ENCODE measurements around the gene NKX2-2.

Gene NKX2-2

DNA sequence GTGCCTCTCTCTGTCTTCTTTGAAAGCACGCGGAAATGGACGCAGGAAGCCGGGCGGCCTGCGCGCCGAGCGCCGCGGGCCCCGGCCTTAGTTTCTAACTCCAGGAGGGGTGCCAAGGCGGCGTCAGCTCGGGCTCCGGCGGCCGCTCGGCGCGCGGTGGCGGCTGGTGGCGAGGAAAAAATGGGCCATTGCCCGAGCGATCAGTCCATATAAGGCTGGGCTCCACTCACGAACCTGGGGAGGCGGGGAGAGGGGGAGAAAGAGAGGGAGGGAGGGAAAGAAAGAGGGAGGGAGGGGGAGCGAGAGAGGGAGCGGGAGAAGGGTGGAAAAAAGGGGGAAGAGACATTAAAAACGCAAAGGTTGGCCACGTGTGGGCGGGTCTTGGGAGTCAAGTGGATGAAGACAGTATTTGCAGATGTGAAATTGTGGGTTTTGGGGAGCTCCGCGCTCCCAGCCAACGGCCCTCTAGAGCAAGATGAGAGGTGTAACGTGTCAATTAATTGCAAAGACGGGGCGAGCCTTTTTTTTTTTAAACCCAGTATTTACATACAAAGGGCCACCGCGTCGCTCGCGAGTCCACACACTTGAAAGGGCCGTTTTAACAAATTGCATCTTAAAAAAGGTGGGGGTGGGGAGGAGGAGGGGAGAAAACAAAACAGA, at the start of gene NKX2-2:
TSS of gene NKX2-2 (minus strand) at position 184 of the 660 bp plus-strand sequence. CDS start 395 bp downstream, outside the sequence.
- DNase-seq (ENCODE audit: low read depth in 2 of 2), result no peak

DNA sequence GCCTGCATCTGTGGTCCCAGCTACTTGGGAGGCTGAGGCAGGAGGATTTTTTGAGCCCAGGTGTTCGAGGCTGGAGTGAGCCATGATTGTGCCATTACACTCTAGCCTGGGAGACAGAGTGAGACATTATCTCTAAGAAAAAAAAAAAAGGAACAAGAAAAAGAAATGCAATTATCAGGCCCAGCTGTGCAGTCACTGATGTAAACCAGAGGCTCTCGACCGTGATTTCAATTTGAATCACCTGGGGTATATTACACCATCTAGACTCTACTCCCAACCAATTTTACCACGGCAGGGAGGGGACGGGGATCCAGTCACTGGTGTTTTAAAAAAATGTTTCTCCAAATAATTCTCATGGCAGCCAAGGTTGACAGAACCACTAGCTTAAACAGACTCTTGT, 48.8 kb upstream of the NKX2-2 start:
- DNase-seq (ENCODE audit: low read depth in 2 of 2), result no peak

DNA sequence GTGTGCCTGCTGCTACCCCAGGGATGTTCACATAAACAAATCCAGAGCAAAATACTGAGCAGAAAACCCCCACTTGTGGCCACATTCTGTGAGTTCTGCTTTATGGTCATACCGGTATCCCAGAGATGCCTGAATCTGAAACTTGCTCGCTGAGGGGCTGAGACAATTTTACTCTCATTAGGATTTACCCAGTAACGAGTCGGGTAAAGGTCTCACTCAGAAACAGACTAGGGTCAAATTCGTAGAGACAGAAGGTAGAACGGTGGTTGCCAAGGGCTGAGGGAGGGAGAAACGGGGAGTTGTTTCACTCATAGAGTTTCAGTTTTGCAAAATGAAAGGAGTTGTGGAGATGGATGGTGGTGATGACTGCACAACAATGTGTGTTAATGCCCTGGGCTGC, 45.4 kb upstream of the NKX2-2 start:
- no peak for DNase-seq (ENCODE audit: low read depth in 2 of 2)

DNA sequence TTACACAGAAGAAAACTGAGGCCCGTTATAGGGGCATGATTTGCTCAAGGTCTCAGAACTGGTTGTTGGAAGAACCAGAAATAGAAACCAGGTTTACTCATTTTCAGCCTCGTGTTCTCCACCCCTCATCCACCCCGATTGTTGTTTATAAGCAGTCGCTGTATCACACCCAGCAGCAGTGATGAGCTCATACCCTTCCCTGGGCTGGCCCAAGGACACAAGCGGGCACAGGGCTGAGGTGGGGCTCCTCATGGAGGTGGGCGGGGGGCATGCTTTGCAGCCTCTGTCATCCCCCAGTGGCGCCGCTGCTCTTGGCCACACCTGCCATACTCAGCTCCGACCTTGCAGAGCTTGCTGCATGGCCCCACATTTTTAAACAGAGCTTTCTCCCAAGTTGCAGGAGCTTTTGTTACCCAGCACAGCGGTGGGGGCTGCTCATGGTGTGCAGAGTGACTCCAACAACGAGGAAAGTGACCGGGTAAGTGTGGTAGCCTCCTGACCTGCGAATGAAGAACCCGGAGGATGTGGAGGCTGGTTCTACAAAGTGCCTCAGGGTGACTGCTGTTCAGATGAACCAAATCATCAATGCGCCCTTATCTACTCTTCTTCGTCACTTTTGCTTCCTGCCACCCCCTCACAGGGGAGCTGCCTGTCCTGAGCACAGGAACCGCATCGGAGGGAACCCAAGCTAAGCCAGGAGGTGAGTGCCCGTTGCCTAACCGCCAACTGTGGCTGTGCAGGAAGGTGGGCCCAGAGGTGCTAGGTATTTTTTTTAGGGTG, 43.6 kb upstream of the NKX2-2 start:
- DNase-seq (ENCODE audit: low read depth in 2 of 2), result no peak

DNA sequence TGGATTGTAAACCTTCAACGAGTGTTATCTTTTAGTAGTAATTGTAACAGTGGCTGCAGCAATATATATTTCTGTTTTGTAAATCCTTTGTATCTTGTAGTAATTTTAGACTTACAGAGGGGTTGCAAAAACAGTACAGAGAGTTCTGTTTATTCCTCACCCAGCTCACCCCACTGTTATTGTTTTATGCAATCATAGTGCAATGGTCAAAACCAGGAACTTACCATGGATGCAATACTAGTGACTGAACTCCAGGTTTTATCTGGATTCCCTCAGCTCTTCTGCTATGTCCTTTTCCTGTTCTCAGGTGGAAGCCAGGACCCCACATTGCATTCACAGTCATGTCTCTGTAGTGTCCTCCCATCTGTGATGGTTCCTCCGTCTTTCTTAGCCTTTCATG, 42.5 kb upstream of the NKX2-2 start:
- DNase-seq (ENCODE audit: low read depth in 2 of 2), result no peak

DNA sequence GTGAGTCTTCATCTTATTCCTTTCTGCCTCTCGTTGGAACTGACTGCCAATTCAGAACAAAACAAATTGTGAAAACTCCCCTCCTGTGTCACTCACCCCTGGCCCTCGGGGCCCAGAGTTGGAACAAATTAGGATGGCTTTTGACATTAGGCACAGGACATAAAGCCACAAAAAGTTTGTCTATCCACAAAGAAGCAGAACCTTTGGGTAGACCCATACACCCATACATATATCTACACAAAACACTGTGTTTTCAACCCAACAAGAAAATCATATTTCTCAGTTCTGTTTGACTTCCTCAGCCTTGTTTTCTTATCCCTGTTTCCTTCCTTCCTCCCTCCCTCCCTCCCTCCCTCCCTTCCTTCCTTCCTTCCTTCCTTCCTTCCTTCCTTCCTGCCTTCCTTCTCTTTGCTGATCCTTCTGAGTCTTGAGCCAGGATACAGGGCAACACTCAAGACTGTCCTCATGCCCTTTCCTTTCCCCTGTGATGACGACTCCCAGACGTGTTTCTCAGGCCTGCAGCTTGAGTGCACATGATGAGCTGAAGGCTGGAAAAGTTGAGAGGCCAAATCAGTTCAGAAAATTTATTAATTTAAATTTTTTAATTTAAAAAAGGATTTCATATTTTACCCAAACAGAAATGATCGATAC, 41.7 kb upstream of the NKX2-2 start:
- DNase-seq (ENCODE audit: low read depth in 2 of 2), result no peak

DNA sequence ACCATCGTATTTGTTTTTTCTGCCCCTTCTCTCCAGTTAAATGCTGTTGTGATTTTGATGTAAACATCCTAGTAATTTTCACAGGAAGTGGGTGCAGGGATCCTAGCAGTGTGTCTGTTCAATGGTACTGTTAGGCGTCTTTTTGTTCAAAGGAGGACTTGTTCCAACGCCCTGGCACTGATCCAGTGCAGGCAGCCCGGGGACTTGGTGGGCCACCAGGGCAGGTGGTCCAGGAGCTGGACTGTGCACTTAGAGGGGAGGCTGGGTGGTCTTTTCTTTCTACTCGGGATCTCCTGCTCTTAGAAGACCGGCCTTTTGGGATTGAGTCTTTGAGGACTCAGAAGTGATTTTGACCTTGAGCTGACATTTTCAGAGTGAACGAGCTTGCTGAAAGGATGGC, 41.1 kb upstream of the NKX2-2 start:
- no peak for DNase-seq (ENCODE audit: low read depth in 2 of 2)

DNA sequence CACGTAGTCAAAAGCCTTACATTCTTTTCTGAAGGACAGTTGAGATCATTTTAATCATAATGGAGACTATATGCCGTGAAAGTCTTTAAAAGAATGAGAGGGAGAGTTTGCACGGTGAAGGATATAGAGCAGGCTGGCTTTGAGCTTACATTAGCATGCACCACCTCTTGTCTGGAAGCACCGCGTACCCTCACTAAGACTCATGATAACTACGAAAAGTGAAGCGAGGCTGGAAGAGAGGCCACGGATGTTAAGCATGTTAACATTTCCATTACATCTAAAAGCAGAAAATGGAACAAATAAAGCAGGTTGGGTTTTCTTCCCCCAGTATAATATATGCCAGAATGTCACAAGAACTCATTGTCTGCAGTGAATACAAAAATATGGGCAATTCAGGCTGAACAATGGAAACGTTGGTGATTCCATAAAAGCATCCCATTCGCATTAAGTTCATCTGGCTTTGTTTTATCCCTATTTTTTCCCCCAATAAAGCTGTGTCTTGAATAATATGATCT, 40.6 kb upstream of the NKX2-2 start:
- DNase-seq (ENCODE audit: low read depth in 2 of 2), result no peak

DNA sequence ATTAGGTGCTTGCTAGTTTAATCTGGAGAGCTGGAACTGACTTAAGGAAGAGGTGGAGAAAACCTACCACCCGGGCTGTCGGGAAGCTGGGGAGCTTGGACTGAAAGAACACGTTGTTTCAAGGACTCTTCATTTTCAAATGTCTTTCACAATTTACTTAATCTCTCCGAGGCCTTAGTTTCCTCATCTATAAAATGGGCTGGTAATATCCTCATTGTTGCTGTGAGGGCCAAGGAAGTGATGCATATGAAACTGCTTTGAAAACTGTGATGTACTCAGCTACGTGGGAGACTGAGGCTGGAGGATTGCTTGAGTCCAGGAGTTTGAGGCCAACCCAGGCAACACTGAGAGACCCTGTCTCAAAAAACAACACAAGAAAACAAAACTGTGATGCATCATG, 36.7 kb upstream of the NKX2-2 start:
- DNase-seq (ENCODE audit: low read depth in 2 of 2), result no peak

DNA sequence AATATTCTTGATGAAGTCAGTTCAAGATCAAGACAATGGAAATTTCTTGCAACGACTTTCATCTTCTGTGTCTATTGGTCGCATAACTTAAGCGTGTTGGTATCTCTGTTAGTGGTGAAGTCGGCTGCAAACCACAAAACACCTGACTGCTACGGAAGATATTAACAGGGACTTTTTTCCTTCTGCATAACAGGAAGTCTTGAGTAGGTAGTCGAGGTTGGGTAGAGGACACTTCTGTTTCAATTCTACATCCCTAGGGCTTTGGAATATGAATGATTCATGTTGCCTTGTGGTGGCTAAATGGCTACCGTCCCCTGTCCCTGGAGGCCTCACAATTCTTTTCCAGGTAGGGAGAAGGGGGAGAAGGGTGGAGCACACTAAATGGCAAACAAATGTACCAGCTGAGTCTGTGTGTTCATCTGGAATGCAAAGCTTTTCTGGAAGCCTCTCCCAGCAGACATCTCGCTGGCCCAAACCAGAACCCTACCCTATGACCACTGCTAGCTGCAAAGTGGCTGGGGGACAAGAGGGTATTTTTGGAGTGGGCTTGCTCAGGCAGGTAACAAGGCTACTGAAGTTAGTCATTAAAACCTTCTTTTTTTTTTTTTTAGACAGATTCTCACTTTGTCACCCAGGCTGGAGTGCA, 34.6 kb upstream of the NKX2-2 start:
- peak; percentile 15 to 19 for DNase-seq (ENCODE audit: low read depth in 2 of 2)

DNA sequence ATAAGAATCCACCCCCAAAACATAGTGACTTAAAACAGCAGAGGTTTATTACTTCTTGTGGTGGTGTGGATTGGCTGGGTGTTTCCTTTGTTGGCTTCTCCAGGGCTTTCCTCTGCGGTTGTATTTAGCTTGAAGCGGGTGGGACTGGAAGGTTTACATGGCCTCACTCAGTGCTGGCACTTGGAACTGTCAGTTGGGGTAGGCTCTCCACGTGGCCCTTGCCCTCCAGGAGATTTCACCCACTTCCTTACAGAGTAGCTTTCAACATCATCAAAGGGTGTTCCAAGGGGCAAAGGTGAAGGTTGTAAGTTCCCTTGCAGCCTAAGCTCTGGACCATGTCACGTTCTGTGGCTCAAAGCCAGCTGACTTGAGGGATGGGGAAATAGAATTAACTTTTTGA, 32.5 kb upstream of the NKX2-2 start:
- no peak for DNase-seq (ENCODE audit: low read depth in 2 of 2)

DNA sequence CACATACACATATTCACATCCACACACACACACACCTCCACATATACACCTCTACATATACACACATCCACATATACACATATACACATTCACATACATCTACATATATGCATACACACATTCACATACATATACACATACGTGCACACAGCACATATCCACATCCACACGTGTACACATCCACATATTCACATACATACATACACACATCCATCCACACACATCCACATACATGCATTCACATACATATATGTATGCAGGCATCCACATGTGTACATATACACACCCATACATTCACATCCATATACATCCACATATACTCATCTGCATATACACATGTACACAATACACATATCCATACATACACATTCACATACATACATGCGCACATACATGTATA, 25.6 kb upstream of the NKX2-2 start:
- DNase-seq (ENCODE audit: low read depth in 2 of 2), result no peak

DNA sequence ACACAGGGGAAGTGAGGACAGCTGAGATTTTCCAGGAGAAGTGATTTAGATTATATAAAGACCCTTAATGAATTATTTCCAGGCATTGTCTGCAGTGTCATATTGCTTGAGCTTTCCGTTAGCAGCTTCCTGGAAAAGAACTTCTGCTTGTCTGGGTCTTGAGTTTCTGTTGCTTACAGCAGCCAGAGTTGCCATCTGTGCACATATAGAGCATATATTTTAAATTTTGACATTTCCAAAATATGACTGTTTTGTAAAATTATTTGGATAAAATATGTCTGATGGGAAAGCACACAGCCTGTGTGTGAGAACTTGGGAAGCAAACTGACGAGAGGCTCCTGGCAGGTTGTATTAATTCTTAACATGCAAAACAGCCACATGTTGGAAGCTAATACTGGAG, 21.0 kb upstream of the NKX2-2 start:
- no peak for DNase-seq (ENCODE audit: low read depth in 2 of 2)

DNA sequence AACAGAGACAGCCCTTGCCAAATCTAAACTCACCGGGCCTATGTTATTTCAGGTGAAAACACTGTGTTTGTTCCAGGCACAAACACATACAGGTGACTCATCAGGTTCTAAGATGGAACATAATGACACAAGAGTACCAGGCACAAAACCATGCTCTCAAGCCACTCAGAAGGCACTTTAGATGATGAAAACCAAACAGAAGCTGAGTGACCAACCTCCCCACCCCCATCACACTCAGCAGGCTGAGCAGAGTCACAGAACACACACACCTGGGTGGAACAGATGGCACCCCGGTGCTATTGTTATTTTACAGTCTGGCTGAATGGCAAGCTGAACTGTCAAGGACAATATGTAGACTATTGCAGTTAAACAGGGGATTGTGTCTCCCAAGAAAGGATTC, 20.6 kb upstream of the NKX2-2 start:
- no peak for DNase-seq (ENCODE audit: low read depth in 2 of 2)

DNA sequence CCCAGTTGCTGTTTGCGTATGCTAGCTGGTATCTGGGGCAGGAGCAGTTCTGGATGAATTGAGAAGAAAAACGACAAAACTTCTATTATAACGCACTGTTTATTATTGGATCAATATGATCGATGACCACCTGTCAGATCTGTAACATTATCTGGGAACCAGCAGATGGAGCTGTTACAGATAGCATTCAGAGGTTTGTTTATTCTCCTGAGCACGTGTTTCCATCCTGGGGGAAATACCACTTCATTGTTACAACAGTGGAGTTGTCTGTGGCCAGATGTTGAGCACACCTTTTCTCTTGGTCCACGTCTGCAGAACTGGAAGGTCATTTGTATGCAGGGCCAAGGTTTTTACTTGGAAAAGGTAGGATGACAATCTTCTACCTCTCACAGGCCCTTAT, 16.0 kb upstream of the NKX2-2 start:
- no peak for DNase-seq (ENCODE audit: low read depth in 2 of 2)

DNA sequence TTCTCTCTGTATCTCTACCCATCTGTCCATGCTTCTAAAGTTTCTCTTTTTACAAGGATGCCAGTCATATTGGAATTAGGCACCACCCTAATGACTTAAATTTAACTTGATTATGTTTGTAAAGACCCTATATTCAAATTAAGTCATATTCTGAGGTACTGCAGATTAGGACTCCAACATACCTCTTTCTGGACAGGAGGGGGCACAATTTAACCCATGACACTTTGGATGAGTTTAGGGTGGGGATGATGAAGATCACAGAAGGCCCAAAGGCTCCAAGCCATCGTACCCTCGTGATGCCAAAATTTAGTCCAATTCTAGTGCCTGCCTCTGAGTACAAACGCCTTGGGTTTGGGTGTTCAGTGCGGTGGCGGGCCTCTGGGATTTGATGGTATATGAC, 15.0 kb upstream of the NKX2-2 start:
- no peak for DNase-seq (ENCODE audit: low read depth in 2 of 2)

DNA sequence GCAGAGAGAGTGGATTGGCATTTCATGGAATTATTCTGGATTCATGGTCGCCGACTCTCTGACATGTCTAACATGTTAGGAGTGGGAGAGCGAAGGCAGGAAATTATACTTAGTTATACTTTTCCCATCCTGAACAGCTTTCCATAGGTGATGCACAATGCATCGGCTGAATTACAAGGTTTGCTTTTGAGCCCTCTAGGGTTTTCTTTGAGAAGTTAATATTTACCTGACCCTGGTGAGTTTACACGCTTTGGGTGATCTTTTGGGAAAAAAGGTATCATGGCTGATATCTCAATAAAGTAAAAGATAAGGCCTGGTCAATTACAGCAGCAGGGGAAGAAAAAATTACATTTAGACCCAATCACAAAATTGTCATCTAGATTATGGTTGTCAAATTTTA, 14.0 kb upstream of the NKX2-2 start:
- DNase-seq (ENCODE audit: low read depth in 2 of 2), result no peak

DNA sequence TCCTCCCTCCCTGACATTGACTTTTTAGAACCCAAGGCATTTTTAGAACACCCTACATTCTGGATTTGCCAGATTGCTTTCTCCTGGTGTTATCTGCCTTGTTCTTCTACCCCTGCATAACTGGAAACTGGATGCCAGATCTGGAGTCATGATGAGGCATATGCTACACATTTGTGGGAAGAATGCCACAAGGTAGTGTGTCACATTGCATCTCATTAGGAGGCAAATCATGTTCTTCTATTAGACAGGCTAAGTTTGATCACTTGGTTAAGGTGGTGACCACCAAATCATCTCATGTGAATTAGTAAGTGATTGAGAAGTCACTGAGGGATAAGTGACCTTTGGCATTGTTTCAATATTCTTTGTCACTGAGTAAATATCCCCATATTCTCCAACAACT, 12.9 kb upstream of the NKX2-2 start:
- DNase-seq (ENCODE audit: low read depth in 2 of 2), result no peak

DNA sequence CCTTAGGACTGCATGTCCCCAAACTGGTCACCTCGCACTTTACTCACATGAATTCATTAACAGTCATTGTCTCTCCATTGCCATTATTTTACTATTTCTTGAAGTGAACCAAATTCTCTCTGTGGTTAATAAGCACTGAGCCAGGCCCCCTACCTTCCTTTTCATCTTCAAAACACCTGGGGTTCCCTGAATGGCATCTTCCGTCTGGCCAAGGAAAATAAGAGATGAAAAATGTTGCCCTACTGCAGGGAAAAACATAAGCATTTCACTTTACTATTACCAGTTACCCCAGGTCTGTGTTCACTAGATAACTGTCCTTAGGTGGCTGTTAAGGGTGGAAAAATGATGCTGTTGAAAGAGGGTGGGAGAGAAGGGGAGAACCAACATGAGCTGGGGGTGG, 10.0 kb upstream of the NKX2-2 start:
- DNase-seq (ENCODE audit: low read depth in 2 of 2), result no peak

DNA sequence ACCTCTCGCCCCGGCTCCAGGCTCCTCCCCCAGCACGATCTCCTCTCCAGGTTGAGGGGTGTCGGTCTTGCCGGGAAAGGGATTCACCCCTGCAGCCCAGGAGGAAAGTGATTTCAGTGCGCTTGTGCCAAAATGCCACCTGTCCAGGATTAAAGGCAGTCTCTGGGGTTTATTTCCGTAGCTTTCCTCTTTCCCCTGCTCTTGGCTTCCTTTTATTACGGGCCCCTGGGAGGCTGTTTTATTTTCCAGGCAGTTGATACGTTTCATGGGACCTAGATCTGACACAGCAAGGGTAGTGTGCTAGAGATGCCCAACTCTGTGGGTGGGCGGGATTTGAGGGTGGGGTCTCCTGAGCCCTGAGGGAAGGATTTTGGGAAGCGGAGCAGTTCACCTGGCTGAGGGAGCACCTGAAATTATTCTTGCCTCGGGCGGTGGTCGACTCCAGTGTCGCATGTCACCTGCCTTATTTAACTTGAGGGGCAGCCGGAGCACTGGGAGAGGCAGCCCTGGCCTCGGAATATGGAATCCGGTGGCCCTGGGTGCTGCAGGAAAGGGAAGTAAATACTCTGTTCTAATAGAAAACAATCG, 9.5 kb upstream of the NKX2-2 start:
- DNase-seq (ENCODE audit: low read depth in 2 of 2), result no peak

DNA sequence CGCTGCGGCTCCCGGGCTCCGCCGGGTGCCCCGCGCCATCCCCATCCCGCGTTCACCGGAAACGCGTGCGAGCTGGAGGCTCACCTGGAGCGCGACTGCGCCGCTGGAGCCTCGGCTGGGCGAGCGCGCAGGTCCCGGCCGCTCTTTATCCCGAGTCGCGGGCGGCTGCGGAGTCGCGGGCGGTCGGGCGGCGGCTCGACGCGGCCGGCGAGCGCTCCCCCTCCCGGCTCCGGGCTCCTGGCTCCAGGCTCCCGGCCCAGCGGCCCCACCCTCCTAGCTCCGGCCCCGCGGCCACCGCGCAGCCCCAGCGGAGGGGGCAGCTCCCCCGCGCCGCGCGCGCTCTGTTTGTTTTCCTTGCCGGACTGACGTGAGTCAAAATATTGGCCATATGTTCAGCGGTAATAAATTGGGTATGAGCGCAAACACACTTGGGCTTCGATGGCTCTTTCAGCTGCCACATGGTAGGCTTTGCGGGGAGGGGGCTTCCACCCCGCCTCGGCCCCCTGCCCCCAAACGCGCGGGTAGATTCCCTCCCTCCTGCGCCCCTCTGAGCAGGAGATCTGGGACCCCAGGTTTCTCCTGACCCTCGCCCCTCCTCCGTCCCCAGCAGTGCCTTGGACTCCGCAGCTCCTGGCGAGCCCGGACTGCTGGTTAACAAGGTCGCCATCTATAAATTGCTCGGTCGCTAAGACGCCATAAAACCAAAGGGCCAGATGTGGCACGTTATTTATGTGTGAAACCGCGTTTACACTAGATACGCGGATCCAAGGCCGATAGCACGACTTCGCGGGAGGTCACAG, 8.8 kb upstream of the NKX2-2 start:
- no peak for DNase-seq (ENCODE audit: low read depth in 2 of 2)

Measured in activated CD4-positive, alpha-beta T cell treated with anti-CD3 and anti-CD28 coated beads for 24 hours (primary cell).